Measurements from ENCODE around the gene DLL4. TPM values are rescaled to one million over a fixed set of nuclear protein-coding genes. Genes with fewer than 3 reads are reported as not detected.

Gene DLL4
- total and polyA plus RNA-seq, 11 donors: 4.7 to 20.8 (median 11.1) TPM

DNA sequence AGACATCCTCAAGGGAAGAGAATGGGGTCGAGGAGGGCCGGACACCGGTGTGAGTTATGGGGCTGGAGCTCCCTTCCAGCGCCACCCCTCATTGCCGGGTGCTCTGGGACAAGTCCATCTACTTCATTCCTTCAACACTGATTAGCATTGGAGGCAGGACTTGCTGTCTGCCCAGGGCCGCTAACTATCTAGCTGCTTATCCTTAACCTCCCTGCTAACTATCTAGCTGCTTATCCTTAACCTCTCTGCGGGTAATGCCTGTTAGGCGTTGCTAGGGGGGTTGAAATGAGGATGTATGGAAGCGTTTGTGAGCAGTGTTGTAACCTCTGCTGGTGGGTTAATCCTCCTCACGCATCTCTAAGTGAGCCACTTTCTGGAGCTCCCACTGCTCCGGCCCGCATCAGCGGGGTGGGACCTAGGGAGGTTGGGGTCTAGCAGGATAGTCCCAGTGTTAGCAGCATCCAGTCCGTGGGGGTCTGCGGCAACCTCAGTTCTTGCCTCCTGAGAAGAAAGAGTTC is 13.3 kb downstream of the DLL4 start:
- Histone ChIP-seq H3K9me3 (no peaks in the 10 kb centered on the region), H3K27me3 (no peaks in the 10 kb centered on the region), H3K4me1 (peaks cover 7 to 53% (median 44%) of the 10 kb centered on the region in 12 donors), H3K27ac (peak overlapping the region; percentile 83 to 96 (median 92)), H3K4me3 (peak overlapping the region; percentile 41 to 70 (median 59)), H3K36me3 (peaks cover 0 to 18% (median 4%) of the 10 kb centered on the region in 9 donors)
- peak in 1 of 4 donors; percentile 0 for ATAC-seq
- intact Hi-C loops (cut with DNase I): loop anchor here in 9 of 10 donors (2.0 to 10.0 kb wide), 4 partner anchors 35 to 76 kb away; no protein-coding TSS in a partner anchor
- 25 to 35% (median 30%) methylated on average over 12 to 15 of the region's 15 CpGs for WGBS, 4 donors
- DNase-seq: peak in 1 of 5 donors; percentile 41
- TF ChIP-seq, protein P1, sequence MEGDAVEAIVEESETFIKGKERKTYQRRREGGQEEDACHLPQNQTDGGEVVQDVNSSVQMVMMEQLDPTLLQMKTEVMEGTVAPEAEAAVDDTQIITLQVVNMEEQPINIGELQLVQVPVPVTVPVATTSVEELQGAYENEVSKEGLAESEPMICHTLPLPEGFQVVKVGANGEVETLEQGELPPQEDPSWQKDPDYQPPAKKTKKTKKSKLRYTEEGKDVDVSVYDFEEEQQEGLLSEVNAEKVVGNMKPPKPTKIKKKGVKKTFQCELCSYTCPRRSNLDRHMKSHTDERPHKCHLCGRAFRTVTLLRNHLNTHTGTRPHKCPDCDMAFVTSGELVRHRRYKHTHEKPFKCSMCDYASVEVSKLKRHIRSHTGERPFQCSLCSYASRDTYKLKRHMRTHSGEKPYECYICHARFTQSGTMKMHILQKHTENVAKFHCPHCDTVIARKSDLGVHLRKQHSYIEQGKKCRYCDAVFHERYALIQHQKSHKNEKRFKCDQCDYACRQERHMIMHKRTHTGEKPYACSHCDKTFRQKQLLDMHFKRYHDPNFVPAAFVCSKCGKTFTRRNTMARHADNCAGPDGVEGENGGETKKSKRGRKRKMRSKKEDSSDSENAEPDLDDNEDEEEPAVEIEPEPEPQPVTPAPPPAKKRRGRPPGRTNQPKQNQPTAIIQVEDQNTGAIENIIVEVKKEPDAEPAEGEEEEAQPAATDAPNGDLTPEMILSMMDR (IDR thresholded peaks at IDR 0.05): no peak
- TF ChIP-seq POLR2A (IDR thresholded peaks at IDR 0.05): no peak

DNA sequence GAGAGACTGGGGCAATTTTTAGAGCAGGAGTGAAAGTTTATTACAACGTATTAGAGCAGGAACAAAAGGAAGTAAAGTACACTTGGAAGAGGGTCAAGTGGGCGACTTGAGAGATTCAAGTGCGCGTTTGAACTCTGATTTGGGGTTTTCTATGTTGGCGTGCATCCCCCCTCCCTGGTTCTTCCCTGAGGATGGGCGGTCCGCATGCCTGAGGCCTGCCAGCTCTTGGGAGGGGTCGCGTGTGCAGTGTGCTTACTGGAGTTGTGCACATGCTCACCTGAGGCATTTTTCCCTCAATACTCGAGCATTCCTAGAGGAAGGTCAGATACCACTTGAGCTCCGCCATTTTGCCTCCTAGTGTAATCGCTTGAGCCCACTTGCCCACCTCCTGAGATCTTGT is 13.7 kb downstream of the DLL4 start:
- intact Hi-C loops (cut with DNase I): loop anchor here in 9 of 10 donors (2.0 to 10.0 kb wide), 4 partner anchors 36 to 76 kb away; no protein-coding TSS in a partner anchor
- no peak for ATAC-seq
- TF ChIP-seq POLR2A (IDR thresholded peaks at IDR 0.05): no peak
- TF ChIP-seq, protein P1 (IDR thresholded peaks at IDR 0.05): no peak
- peaks cover 7 to 49% (median 39%) of the 10 kb centered on the region in 12 donors for H3K4me1 ChIP-seq
- peak overlapping the region in 9 of 12 donors; percentile 53 to 70 (median 63) for H3K4me3 ChIP-seq
- H3K9me3 ChIP-seq: no peaks in the 10 kb centered on the region
- H3K27ac ChIP-seq: peak overlapping the region in 9 of 12 donors; percentile 83 to 96 (median 93)
- 72 to 80% (median 77%) methylated on average over 10 to 12 of the region's 12 CpGs for WGBS, 4 donors
- H3K36me3 ChIP-seq: peaks cover 0 to 13% (median 4%) of the 10 kb centered on the region in 9 donors
- DNase-seq: no peak
- H3K27me3 ChIP-seq: no peaks in the 10 kb centered on the region

DNA sequence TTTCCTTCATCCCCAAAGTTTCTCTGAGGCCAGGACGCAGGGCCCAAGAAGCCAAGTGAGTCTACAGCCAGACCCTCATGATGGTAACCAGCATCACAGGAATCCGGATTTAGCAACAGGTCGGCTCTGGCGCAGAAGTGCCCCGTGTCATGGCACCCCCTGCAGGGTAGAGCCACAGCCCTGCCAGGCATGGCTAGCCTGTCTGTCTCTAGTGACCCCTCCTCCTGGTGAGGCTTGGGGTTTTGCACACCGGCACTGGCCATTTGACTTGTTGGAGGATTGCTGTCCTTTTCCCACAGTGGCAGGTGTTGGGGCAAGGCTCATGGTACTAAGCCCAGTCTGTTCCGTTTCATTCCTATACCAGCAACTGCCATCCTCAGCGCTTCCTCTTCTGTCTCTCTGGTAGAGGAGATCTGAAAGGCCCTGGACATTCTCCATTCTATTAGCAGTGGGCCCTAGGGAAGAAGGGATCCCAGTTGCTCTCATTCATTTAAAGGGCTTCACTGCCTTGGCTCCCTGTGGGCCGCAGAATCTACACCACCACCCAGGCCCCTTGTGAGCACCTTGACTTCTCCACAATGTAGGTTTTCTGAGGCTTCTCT is 14.7 kb downstream of the DLL4 start:
- DNase-seq (peak in 1 of 5 donors; percentile 28), ATAC-seq (no peak)
- WGBS, 4 donors: 94 to 99% (median 97%) methylated on average over 9 of the region's 9 CpGs
- Histone ChIP-seq H3K4me1 (peaks cover 7 to 40% (median 31%) of the 10 kb centered on the region in 12 donors), H3K36me3 (peaks cover 0 to 3% (median 0%) of the 10 kb centered on the region in 9 donors), H3K9me3 (no peaks in the 10 kb centered on the region), H3K27me3 (no peaks in the 10 kb centered on the region), H3K27ac (no peak overlapping the region), H3K4me3 (no peak overlapping the region)
- TF ChIP-seq, protein P1 (IDR thresholded peaks at IDR 0.05): no peak
- intact Hi-C loops (cut with DNase I): loop anchor here in 9 of 10 donors (2.0 to 10.0 kb wide), 4 partner anchors 37 to 75 kb away; no protein-coding TSS in a partner anchor

Measured in heart left ventricle (tissue), 16 donors.